Transverse colon (tissue), 4 donors: Measurements from ENCODE around the gene SBK2. TPM values are rescaled to one million over a fixed set of nuclear protein-coding genes. Genes with fewer than 3 reads are reported as not detected.

ENCODE experiments used
- DNase-seq: peaks from one replicate; pipeline ENCODE4 v3.0.0-alpha.2; 2019
- H3K27ac ChIP-seq, 4 donors: fragments of 200-600 bp; sonication (generic); 2 replicates each; pipeline ENCODE4 v1.5.1; 2016 to 2018; ENCODE audit warnings: inconsistent platforms in 4 of 4
- H3K27me3 ChIP-seq: fragments of 200-600 bp; sonication (generic); 2 replicates; pipeline ENCODE4 v1.5.1; 2017; ENCODE audit warnings: inconsistent platforms
- H3K36me3 ChIP-seq, 4 donors: fragments of 200-600 bp; sonication (generic); 2 replicates each; pipeline ENCODE4 v1.5.1; 2017 to 2019; ENCODE audit warnings: inconsistent platforms in 4 of 4
- H3K4me1 ChIP-seq, 4 donors: fragments of 200-600 bp; sonication (generic); 2 replicates each; pipeline ENCODE4 v1.5.1; 2017 to 2020; ENCODE audit warnings: inconsistent platforms in 4 of 4
- H3K4me3 ChIP-seq, 4 donors: fragments of 200-600 bp; sonication (generic); 1 replicate in 1 of 4; 2 replicates in 3 of 4; pipeline versions ENCODE4 v1.5.1 to v1.6.1; 2017 to 2019; ENCODE audit warnings: inconsistent platforms in 4 of 4
- H3K9me3 ChIP-seq, 2 donors: fragments of 200-600 bp; sonication (generic); 2 replicates each; pipeline ENCODE4 v1.5.1; 2017 to 2019; ENCODE audit warnings: inconsistent platforms in 2 of 2
- EP300 ChIP-seq: sonication (generic); formaldehyde crosslinking; IDR thresholded peaks from one replicate; pipeline ENCODE4 v1.6.1; 2017; ENCODE audit warnings: antibody characterized with exemption, low read depth
- POLR2A ChIP-seq: fragments of 450-650 bp; IDR thresholded peaks from one replicate; pipeline ENCODE4 v1.6.1; 2016; ENCODE audit warnings: antibody characterized with exemption, mild to moderate bottlenecking, moderate library complexity
- POLR2AphosphoS5 ChIP-seq, 3 donors: sonication (generic); formaldehyde crosslinking; IDR thresholded peaks; one replicate each; pipeline ENCODE4 v1.6.1; 2016; ENCODE audit warnings: antibody characterized with exemption in 3 of 3
- WGBS, 2 donors: methylation state at CpG; one replicate each; pipeline ENCODE4 v1.1.5; 2018; ENCODE audit warnings: low coverage in 1 of 2; 5-methylcytosine and 5-hydroxymethylcytosine counted together
- in situ Hi-C, 4 donors: fragments of 200-750 bp; cut with MboI; loops; one replicate each; pipeline versions ENCODE4 v1.15.0 to v1.15.1; 2017; ENCODE audit warnings: low sequenced_read_pairs in 3 of 4, low pct_ligation_motif_present in 1 of 4, low pct_unique_long_range_greater_than_20kb in 1 of 4
- intact Hi-C: fragments of 100-400 bp; cut with DNase I; formaldehyde crosslinking; loops from one replicate; pipeline ENCODE4 v1.15.1; 2023; ENCODE audit warnings: low total_unique reads
- total RNA-seq, 4 donors: library from RNA; depleted of rRNA; stranded (reverse); fragments of >200 nt; gene quantifications; one replicate each; pipeline ENCODE4 v1.1.0, GENCODE V29; 2016
- TF ChIP-seq, protein P1 (sequence below), 5 experiments: fragments of 200-600 bp in 3 of 5; fragments of 450-650 bp in 2 of 5; sonication (generic) in 3 of 5; IDR thresholded peaks; 1 replicate in 2 of 5; 2 replicates in 3 of 5; pipeline ENCODE4 v1.5.1; 2016 to 2017; ENCODE audit warnings: antibody characterized with exemption in 5 of 5, inconsistent platforms in 3 of 5, mild to moderate bottlenecking in 2 of 5, moderate library complexity in 1 of 5

Gene SBK2
- total RNA-seq, 4 donors from 2014 or later, result not detected

DNA sequence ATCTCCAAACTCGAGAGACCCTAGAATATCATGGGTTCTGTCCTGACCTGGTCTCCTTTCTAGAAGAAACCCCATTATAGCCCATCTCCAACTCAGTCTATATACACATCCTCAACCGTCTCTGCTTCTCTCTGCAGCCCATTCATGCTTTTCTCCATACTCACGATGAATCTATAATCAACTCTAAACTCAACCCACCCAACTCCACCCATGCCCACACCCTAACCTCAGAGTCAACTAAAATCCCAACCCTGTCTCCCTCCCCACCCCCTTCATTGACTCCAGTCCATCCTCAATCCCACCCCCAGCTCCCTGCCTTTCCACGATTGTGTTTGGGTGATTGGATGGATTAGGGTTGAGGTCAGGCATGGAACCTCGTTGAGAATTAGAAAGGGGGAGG is 6.6 kb upstream of the SBK2 start:
- WGBS, 2 donors, result 58 to 64% methylated on average over 3 to 5 of the region's 5 CpGs
- Histone ChIP-seq H3K36me3 (no peaks in the 10 kb centered on the region), H3K9me3 (no peaks in the 10 kb centered on the region), H3K4me1 (peaks cover 0 to 8% (median 0%) of the 10 kb centered on the region in 4 donors), H3K27ac (no peak overlapping the region), H3K4me3 (no peak overlapping the region), H3K27me3 (peaks cover 17% of the 10 kb centered on the region)
- in situ Hi-C loops (no loop called here), intact Hi-C loops (no loop called here)
- TF ChIP-seq POLR2AphosphoS5 (IDR thresholded peaks at IDR 0.05), result no peak
- no peak for TF ChIP-seq EP300
- no peak for TF ChIP-seq POLR2A
- TF ChIP-seq, protein P1, sequence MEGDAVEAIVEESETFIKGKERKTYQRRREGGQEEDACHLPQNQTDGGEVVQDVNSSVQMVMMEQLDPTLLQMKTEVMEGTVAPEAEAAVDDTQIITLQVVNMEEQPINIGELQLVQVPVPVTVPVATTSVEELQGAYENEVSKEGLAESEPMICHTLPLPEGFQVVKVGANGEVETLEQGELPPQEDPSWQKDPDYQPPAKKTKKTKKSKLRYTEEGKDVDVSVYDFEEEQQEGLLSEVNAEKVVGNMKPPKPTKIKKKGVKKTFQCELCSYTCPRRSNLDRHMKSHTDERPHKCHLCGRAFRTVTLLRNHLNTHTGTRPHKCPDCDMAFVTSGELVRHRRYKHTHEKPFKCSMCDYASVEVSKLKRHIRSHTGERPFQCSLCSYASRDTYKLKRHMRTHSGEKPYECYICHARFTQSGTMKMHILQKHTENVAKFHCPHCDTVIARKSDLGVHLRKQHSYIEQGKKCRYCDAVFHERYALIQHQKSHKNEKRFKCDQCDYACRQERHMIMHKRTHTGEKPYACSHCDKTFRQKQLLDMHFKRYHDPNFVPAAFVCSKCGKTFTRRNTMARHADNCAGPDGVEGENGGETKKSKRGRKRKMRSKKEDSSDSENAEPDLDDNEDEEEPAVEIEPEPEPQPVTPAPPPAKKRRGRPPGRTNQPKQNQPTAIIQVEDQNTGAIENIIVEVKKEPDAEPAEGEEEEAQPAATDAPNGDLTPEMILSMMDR (IDR thresholded peaks at IDR 0.05), result no peak
- DNase-seq, result no peak

DNA sequence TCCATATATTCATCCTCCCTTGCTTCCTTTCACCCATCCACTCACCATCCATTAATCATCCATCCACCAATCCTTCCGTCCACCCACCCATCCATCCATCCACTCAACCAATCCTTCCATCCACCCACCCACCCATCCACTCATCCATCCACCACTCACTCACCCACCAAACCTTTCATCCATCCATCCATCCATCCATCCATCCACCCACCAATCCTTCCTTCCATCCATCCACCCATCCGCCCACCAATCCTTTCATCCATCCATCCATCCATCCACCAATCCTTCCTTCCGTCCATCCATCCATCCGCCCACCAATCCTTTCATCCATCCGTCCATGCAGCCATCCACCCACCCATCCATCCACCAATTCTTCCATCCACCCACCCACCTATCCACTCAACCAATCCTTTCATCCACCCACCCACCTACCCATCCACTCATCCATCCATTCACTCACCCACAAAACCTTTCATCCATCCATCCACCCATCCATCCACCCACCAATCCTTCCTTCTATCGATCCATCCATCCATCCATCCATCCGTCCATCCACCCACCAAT is 5.4 kb upstream of the SBK2 start:
- DNase-seq, result no peak
- Histone ChIP-seq H3K4me1 (peaks cover 0 to 8% (median 0%) of the 10 kb centered on the region in 4 donors), H3K27me3 (peaks cover 11% of the 10 kb centered on the region), H3K4me3 (no peak overlapping the region), H3K27ac (no peak overlapping the region), H3K9me3 (no peaks in the 10 kb centered on the region), H3K36me3 (no peaks in the 10 kb centered on the region)
- in situ Hi-C loops, result no loop called here
- 86 to 89% methylated on average over 7 of the region's 7 CpGs for WGBS, 2 donors
- intact Hi-C loops, result no loop called here
- TF ChIP-seq, protein P1 (IDR thresholded peaks at IDR 0.05), result no peak
- TF ChIP-seq POLR2AphosphoS5 (IDR thresholded peaks at IDR 0.05) (no peak), POLR2A (no peak), EP300 (no peak)

DNA sequence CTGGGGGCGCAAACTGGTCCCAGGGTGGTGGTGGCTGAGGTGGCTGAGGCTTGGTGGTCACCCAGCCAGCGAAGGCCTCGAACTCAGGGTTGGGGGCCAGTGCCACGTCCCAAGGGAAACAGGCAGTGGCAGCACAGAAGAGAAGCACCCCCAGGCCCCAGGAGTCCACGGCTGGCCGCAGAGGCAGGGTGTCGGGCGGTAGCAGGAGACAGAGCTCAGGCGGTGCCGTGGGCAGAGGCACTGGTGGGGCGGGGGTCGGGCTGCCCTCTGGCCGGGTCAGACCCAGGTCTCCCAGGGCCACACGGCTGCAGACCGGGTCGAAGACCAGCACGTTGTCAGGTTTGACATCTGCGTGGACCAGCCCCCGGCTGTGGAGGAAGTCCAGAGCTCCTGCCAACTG is 4.2 kb upstream of the SBK2 start:
- intact Hi-C loops, result no loop called here
- no peak for DNase-seq
- TF ChIP-seq POLR2A, result no peak
- TF ChIP-seq POLR2AphosphoS5 (IDR thresholded peaks at IDR 0.05), result no peak
- TF ChIP-seq EP300, result no peak
- TF ChIP-seq, protein P1 (IDR thresholded peaks at IDR 0.05), result no peak
- in situ Hi-C loops, result no loop called here
- no peak overlapping the region for H3K4me3 ChIP-seq
- H3K4me1 ChIP-seq, result no peaks in the 10 kb centered on the region
- no peaks in the 10 kb centered on the region for H3K9me3 ChIP-seq
- 77% methylated on average over 18 of the region's 19 CpGs; no CpG with 5 or more reads in 1 of the 2 donors for WGBS, 2 donors
- H3K27ac ChIP-seq, result no peak overlapping the region
- H3K36me3 ChIP-seq, result no peaks in the 10 kb centered on the region
- peaks cover 3% of the 10 kb centered on the region for H3K27me3 ChIP-seq

DNA sequence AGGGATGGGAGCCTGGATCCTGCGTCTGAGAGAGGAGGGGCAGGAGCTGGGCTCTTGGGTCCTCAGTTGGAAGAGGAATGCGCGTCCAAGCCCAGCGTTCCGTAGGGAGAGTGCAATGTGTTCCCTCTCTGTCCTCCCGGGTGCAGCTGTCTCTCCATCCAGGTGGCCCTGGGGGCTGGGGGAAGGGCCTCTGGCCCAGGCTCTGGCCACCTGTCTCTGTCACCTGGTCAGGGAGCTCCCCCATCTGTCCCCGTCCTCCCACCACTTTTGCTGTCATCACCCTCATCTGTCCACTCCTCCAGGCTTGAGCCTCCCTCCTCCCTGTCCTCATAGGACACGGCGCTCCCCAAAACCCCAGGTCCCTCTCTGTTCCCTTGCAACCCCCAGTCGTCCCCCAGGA is 3.7 kb upstream of the SBK2 start:
- in situ Hi-C loops (no loop called here), intact Hi-C loops (no loop called here)
- H3K36me3 ChIP-seq, result no peaks in the 10 kb centered on the region
- peaks cover 3% of the 10 kb centered on the region for H3K27me3 ChIP-seq
- no peaks in the 10 kb centered on the region for H3K9me3 ChIP-seq
- no peak for DNase-seq
- TF ChIP-seq, protein P1 (IDR thresholded peaks at IDR 0.05), result no peak
- TF ChIP-seq EP300, result no peak
- no peak for TF ChIP-seq POLR2AphosphoS5 (IDR thresholded peaks at IDR 0.05)
- no peaks in the 10 kb centered on the region for H3K4me1 ChIP-seq
- no peak overlapping the region for H3K27ac ChIP-seq
- 33 to 62% methylated on average over 4 to 10 of the region's 10 CpGs for WGBS, 2 donors
- H3K4me3 ChIP-seq, result no peak overlapping the region
